GM12874 (cell line): ENCODE data around the gene ESAM.

ENCODE experiments used
- CTCF ChIP-seq: IDR thresholded peaks from 2 replicates; pipeline ENCODE4 v1.5.1; 2011; ENCODE audit warnings: low read depth, mild to moderate bottlenecking, control low read depth, low read length, moderate library complexity; ENCODE audit not compliant: insufficient read depth

The ESAM gene

GRCh38 chr11:124736736-124737135, 25.4 kb downstream of the ESAM start:
- TF ChIP-seq CTCF = no peak

- no peak for TF ChIP-seq CTCF
These were observed 29.9 kb downstream of the ESAM start for GRCh38 chr11:124732230-124732629.

- no peak for TF ChIP-seq CTCF
These were observed 32.5 kb downstream of the ESAM start for GRCh38 chr11:124729571-124729970.

GRCh38 chr11:124728134-124728533, 34.0 kb downstream of the ESAM start:
- no peak for TF ChIP-seq CTCF

GRCh38 chr11:124727474-124727873, 34.6 kb downstream of the ESAM start:
- no peak for TF ChIP-seq CTCF

GRCh38 chr11:124725719-124726105, 36.4 kb downstream of the ESAM start:
- no peak for TF ChIP-seq CTCF

GRCh38 chr11:124724979-124725718, 36.9 kb downstream of the ESAM start:
- no peak for TF ChIP-seq CTCF

- no peak for TF ChIP-seq CTCF
These were observed 39.9 kb downstream of the ESAM start for GRCh38 chr11:124722176-124722575.
